Chondrocyte (in vitro differentiated cells): ENCODE data around the gene MSL1. TPM values are rescaled to one million over a fixed set of nuclear protein-coding genes. Genes with fewer than 3 reads are reported as not detected.

Experiments used
- DNase-seq: peaks from one replicate; pipeline ENCODE4 v3.0.0; 2021; ENCODE audit warnings: mixed read lengths, low spot score
- H3K27ac Mint-ChIP-seq: one replicate; pipeline ENCODE4 v1.8.0; 2021; ENCODE audit warnings: mild to moderate bottlenecking, moderate library complexity, mixed read lengths; ENCODE audit not compliant: unreplicated experiment
- H3K27me3 Mint-ChIP-seq: 2 replicates; pipeline ENCODE4 v1.8.0; 2021; ENCODE audit warnings: low read depth, mixed read lengths
- H3K36me3 Mint-ChIP-seq: 2 replicates; pipeline ENCODE4 v1.8.0; 2021; ENCODE audit warnings: low read depth, mixed read lengths
- H3K4me1 Mint-ChIP-seq: 2 replicates; pipeline ENCODE4 v1.8.0; 2021; ENCODE audit warnings: low read depth, mild to moderate bottlenecking, mixed read lengths
- H3K4me3 Mint-ChIP-seq: one replicate; pipeline ENCODE4 v1.8.0; 2021; ENCODE audit warnings: mild to moderate bottlenecking, moderate library complexity, mixed read lengths; ENCODE audit not compliant: unreplicated experiment
- H3K9me3 Mint-ChIP-seq: 2 replicates; pipeline ENCODE4 v1.8.0; 2021; ENCODE audit warnings: low read depth, mixed read lengths
- CTCF ChIP-seq: fragments of 200-600 bp; sonication (generic); IDR thresholded peaks from 2 replicates; pipeline ENCODE4 v1.5.0; 2021; ENCODE audit warnings: antibody characterized with exemption, mild to moderate bottlenecking, moderate library complexity
- total RNA-seq: library from RNA; stranded (reverse); gene quantifications from 3 replicates; pipeline ENCODE4 v1.2.1, GENCODE V29; 2021

MSL1 gene
- total RNA-seq, 1 donor from 2014 or later, result 96.2 TPM

- H3K4me1 Mint-ChIP-seq, result peaks cover 11% of the 10 kb centered on the region
- TF ChIP-seq CTCF, result no peak
- H3K36me3 Mint-ChIP-seq, result peaks cover 31% of the 10 kb centered on the region
- no peaks in the 10 kb centered on the region for H3K9me3 Mint-ChIP-seq
- no peak overlapping the region for H3K4me3 Mint-ChIP-seq
- H3K27me3 Mint-ChIP-seq, result no peaks in the 10 kb centered on the region
- no peak overlapping the region for H3K27ac Mint-ChIP-seq
- no peak for DNase-seq
Measured at GRCh38 chr17:40148527-40148926, 26.8 kb downstream of the MSL1 start.

DNA sequence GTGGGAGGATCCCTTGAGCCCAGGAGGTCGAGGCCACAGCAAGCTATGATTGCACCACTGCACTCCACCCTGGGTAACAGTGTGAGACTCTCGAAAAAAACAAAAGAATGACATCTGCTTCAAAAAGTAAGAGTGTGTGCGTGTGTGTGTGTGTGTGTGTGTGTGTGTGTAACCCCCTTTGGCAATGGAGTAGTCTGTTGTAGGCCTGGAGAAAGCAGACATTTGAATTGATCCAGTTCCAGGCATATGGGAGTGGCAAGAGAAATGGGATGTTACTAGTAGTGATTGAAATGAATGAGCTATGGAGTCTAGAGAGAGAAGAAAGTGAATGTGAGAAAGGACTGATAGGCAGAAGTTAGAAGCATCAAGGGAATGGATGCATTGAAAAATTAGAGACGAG lies 28.5 kb downstream of the MSL1 start:
- Mint-ChIP-seq H3K27ac (peak overlapping the region; percentile 43), H3K36me3 (peaks cover 40% of the 10 kb centered on the region), H3K27me3 (no peaks in the 10 kb centered on the region), H3K4me1 (peaks cover 13% of the 10 kb centered on the region), H3K9me3 (no peaks in the 10 kb centered on the region), H3K4me3 (no peak overlapping the region)
- DNase-seq, result no peak
- no peak for TF ChIP-seq CTCF

DNA sequence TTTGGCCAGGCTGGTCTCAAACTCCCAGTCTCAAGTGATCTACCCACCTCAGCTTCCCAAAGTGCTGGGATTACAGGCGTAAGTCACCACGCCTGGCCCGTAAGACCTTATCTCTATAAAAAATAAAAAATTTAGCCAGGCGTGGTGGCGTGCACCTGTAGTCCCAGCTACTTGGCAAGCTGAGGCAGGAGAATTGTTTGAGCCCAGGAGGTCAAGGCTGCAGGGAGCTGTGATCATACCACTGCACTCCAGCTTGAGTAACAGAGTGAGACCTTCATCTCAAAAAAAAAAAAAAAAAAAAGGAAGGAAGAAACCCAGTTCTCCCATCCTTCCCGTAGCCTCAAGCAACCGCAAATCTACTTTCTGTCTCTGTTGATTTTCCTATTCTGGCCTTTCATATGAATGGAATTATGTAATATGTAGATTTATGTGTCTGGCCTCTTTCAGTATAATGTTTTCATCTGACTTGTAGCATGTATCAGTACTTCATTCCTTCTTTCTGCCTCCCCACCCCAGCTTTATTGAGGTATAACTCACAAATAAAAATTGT lies 29.7 kb downstream of the MSL1 start:
- Mint-ChIP-seq H3K27me3 (no peaks in the 10 kb centered on the region), H3K27ac (no peak overlapping the region), H3K9me3 (no peaks in the 10 kb centered on the region), H3K4me3 (no peak overlapping the region), H3K36me3 (peaks cover 41% of the 10 kb centered on the region), H3K4me1 (peaks cover 9% of the 10 kb centered on the region)
- TF ChIP-seq CTCF, result no peak
- no peak for DNase-seq

DNA sequence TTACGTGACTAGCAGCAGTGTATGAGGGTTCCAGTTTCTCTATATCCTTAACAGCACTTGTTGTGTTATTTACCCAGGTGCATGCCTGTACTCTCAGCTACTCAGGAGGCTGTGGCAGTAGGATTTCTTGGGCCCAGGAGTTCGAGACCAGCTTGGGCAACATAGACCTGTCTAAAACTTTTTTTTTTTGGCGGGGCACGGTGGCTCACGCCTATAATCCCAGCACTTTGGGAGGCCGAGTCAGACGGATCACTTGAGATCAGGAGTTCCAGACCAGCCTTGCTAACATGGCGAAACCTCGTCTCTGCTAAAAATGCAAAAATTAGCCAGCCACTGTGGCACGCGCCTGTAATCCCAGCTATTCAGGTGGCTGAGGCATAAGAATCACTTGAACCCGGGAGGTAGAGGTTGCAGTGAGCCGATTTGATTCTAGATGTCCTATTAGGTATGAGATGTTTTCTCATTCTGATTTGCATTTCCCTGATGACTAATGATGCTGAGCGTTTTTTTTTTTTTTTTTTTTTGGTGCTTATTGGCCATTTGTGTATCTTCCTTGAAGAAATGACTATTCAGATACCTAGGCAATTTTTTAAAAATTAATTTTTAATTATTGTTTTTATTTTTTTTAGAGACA lies 31.9 kb downstream of the MSL1 start:
- Mint-ChIP-seq H3K9me3 (no peaks in the 10 kb centered on the region), H3K27ac (no peak overlapping the region), H3K27me3 (no peaks in the 10 kb centered on the region), H3K4me1 (peaks cover 2% of the 10 kb centered on the region), H3K36me3 (peaks cover 30% of the 10 kb centered on the region), H3K4me3 (no peak overlapping the region)
- no peak for DNase-seq
- no peak for TF ChIP-seq CTCF

DNA sequence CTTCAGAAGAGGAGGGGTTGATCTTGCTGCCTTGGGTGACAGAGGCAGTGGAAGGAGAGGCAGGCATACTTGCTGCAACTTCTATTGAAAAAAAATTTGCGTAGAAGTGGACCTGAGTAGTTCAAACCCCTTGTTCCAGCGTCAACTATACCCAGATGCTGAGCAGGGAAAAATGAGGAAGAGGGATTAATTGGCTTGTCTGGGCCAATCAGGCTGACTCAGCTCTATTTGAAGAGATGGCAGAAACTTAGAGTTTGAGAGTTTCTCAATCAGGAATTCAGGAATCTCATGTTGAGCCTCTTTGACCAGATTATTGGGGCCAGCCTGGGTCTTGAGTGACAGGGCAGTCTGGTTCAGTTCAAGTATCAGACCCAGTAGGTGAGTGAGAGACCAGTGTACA lies 36.2 kb downstream of the MSL1 start:
- no peak for TF ChIP-seq CTCF
- H3K4me3 Mint-ChIP-seq, result no peak overlapping the region
- H3K4me1 Mint-ChIP-seq, result peaks cover 2% of the 10 kb centered on the region
- no peak overlapping the region for H3K27ac Mint-ChIP-seq
- no peaks in the 10 kb centered on the region for H3K27me3 Mint-ChIP-seq
- DNase-seq, result no peak
- no peaks in the 10 kb centered on the region for H3K9me3 Mint-ChIP-seq
- peaks cover 28% of the 10 kb centered on the region for H3K36me3 Mint-ChIP-seq
